Measurements from ENCODE around the gene ITGAL.

The ITGAL gene

DNA sequence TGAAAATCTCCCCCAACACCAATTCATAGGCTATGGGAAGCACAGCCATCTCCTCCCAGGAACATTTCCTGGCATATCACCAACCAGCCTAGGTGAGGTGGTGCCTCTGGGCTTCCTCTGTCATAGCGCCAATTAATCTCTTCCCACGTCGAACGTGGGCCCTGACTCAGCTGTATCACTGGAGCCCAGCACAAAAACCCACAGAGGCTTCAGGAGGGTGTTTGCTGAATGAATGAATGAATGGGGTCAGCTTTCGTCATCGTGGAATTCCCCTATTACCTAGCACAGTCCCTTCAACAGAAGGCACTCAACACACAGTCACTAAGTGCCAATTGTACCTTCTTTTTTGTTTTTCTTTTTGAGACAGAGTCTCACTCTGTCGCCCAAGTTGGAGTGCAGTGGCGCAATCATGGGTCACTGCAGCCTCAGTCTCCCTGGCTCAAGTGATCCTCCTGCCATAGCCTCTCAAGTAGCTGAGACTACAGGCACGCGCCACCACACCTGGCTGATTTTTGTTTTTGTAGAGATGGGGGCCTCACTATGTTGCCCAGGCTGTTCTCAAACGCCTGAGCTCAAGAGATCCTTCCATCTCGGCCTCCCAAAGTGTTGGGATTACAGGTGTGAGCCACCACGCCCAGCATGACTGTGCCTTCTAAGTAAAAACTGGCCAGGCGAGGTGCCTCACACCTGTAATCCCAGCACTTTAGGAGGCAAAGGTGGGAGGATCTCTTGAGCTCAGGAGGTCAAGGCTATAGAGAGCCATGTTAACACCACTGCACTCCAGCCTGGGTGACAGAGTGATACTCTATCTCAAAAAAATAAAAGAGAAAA, 94.8 kb downstream of the ITGAL start:
- no peak for DNase-seq (ENCODE audit: low read depth, low spot score)

DNA sequence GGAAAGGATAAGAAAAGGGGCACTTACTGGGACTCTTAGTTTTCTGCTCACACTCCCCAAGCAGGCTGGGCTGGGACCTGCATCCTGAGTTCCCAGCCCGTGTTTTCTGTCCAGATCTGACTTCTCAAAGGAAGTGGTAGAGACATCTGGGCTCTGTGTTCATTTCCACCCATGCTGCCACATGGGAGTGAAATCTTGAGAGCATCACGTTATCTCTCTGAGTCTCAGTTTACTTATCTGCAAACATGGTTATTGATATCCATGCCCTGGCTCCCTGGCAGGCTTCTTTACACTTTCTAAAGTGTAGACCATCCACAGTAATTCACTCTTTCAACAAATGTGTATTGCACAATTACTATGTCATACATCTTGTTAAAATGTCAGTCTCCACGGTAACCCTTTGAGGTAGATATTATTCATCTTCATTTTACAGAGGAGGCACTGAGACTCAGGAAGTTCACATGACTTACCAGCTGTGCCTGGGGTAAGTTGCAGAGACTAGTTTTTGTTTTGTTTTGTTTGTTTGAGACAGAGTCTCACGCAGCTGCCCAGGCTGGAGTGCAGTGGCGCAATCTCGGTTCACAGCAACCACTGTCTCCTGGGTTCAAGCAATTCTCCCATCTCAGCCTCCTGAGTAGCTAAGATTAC, 95.6 kb downstream of the ITGAL start:
- no peak for DNase-seq (ENCODE audit: low read depth, low spot score)

DNA sequence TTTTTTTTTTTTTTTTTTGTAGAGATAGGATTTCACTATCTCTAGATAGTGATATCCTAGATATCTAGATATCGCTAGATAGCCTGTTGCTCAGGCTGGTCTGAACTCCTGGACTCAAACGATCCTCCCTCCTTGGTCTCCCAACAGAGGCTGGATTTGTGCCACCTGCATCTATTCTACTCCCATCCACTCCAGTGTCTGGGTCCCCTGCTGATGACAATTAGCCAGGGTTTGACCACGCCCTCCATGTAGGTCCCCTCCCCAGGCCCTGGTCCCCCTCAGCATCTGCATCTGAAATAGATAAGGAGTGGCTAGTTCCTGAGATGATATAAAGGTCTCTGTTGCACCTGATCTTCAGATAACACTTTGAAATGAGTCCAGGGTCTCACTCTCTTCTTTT, 96.7 kb downstream of the ITGAL start:
- DNase-seq (ENCODE audit: low read depth, low spot score), result no peak

DNA sequence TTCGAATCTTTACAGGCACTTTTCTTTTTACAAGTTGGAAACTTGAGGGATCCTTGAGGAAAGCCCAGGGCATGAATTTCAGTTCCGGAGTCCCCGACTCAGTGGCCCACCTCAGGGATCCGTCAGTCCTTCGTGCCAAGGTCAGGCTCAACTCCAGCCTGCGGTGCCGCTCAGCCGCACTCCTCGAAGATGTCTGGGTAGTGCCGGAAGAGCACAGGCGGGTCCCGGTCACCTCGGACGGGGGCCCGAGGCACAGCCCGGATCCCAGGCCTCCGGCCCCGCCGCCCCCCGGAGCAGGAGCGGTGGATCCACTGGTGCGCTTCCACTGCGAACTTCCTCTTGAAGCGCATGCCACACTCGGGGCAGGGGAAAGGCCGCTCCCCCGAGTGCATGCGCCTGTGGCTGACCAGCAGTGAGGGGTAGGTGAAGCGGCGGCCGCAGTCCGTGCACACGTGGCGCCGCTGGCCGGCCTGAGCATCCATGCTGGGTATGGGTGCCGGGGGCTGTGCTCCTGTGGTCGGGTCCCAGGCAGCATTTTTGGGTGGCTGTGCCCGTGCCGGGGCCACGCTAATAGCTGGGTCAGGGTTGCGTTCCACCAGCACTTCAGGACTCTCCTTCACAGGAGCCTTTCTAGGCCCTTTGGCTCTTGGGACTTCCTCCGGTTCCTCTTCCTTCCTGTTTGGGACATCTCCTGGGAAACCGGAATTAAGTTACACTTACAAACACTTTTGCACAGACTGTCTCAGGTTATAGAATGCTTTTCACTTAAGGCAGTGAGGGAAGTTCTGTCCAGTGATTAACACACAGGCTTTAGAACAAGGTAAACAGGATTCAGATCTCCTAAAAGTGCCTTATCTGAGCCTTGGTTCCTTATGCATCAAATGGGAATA, 97.4 kb downstream of the ITGAL start:
- DNase-seq (ENCODE audit: low read depth, low spot score), result no peak

DNA sequence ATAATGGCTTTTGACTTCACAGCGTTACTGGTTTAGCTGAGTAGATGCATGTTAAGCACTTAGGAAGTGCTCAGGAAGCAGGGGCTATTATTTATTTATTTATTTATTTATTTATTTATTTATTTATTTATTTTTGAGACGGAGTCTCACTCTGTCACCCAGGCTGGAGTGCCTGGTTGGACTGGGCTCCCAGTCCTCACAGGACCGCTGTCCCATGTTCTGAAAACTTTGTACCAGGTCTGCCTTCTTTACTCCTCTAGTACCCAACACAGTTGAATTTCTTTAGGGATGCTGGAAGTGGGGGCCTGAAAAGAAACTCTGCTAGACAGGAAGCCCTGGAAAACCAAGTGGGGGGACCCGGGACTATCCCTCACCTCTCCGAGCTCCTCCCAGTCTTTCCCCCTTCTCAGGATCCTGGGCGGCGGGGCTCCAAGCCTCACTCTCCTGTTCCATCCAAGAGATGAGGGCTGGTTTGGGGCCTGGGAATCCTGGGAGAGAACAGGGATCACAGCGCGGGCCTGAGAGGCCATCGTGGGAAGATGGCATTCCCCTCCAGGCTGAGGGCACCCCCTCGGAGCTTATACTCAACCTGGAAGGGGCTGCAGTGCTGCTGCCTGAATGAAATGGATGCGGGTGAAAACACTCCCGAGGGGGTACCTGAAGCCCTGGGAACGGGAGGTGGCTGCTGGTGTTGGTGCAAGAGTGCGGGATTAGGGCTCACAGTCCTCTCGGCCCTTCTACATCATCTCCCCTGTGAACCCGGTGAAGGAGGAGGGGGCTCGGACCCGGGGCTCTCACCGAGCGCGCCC, 98.3 kb downstream of the ITGAL start:
- no peak for DNase-seq (ENCODE audit: low read depth, low spot score)

DNA sequence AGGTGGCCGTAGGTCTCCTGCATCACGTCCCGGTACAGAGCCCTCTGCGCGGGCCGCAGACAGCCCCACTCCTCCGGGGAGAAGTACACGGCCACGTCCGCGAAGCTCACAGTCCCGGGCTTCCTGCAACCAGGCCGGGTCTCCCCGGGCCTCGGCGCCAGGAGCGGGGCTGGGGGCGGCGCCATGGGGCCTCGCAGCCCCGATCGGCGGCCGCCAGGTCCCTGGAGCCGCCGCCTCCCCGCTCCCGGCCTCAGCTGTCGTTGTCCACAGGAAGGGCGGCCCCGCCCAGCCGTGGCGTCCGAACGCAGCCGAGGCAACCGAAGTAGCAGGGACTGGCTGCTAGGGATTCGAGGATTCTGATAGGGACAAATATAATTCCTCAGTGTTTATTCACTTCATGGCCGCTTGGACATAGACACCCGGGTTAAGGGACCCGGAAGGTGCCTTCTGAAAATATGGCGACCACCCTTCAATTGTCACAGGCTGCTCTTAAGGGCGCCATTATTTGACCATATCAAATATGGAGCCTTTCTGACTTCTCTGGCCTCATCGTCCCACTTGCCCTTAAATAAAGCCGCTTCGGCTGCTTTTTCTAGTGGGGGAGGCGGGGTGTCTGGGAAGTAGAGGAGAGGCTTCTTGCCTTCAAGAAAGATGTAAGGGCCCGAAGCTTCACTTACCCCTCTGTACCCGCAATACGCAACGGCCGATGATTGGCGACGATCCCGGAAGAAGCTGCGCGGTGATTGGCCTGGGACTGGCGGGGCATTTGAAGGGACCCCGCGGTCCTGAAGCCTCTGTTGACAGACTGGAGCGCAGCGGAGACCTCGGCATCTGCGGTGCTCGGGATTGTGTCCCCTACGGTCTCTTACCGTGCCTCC, 99.1 kb downstream of the ITGAL start, which contains the start of gene ZNF688:
Gene ZNF688, minus strand, starts transcription at position 270 of the 878 bp plus-strand sequence. Its CDS starts 85 bp downstream, at position 185.
- peak; percentile 98 for DNase-seq (ENCODE audit: low read depth, low spot score)
